Glutamatergic neuron (in vitro differentiated cells): ENCODE results near the gene PTPRQ. TPM values are rescaled to one million over a fixed set of nuclear protein-coding genes. Genes with fewer than 3 reads are reported as not detected.

ENCODE experiments used
- DNase-seq: peaks from one replicate; pipeline ENCODE4 v3.0.0; 2022
- H3K27ac Mint-ChIP-seq: one replicate; pipeline ENCODE4 v1.8.0; 2020; ENCODE audit warnings: mild to moderate bottlenecking, mixed read lengths, inconsistent platforms; ENCODE audit not compliant: unreplicated experiment
- H3K27me3 Mint-ChIP-seq: one replicate; pipeline ENCODE4 v1.8.0; 2020; ENCODE audit warnings: mild to moderate bottlenecking, moderate library complexity, mixed read lengths, inconsistent platforms; ENCODE audit not compliant: unreplicated experiment
- H3K36me3 Mint-ChIP-seq: one replicate; pipeline ENCODE4 v1.8.0; 2020; ENCODE audit warnings: mild to moderate bottlenecking, mixed read lengths, inconsistent platforms; ENCODE audit not compliant: unreplicated experiment
- H3K4me1 Mint-ChIP-seq: one replicate; pipeline ENCODE4 v1.8.0; 2020; ENCODE audit warnings: mild to moderate bottlenecking, low read depth, mixed read lengths, inconsistent platforms; ENCODE audit not compliant: unreplicated experiment
- H3K4me3 Mint-ChIP-seq: one replicate; pipeline ENCODE4 v1.8.0; 2020; ENCODE audit warnings: mild to moderate bottlenecking, mixed read lengths, inconsistent platforms; ENCODE audit not compliant: unreplicated experiment
- H3K9me3 Mint-ChIP-seq: one replicate; pipeline ENCODE4 v1.8.0; 2020; ENCODE audit warnings: mild to moderate bottlenecking, moderate library complexity, mixed read lengths, inconsistent platforms; ENCODE audit not compliant: unreplicated experiment
- total RNA-seq: library from RNA; stranded (reverse); fragmentation: NEBNext Ultra II Directional; extraction: Animal tissue kit (Norgen Biotek cat#: 25700); gene quantifications from one replicate; pipeline ENCODE4 v1.2.1, GENCODE V29; 2021; ENCODE audit not compliant: unreplicated experiment
- TF ChIP-seq, protein P1 (sequence below): fragments of 200-600 bp; sonication (generic); IDR thresholded peaks from one replicate; pipeline ENCODE4 v1.5.0; 2021; ENCODE audit not compliant: partially characterized antibody, unreplicated experiment

Gene PTPRQ
- total RNA-seq, 1 donor from 2014 or later, result not detected

DNA sequence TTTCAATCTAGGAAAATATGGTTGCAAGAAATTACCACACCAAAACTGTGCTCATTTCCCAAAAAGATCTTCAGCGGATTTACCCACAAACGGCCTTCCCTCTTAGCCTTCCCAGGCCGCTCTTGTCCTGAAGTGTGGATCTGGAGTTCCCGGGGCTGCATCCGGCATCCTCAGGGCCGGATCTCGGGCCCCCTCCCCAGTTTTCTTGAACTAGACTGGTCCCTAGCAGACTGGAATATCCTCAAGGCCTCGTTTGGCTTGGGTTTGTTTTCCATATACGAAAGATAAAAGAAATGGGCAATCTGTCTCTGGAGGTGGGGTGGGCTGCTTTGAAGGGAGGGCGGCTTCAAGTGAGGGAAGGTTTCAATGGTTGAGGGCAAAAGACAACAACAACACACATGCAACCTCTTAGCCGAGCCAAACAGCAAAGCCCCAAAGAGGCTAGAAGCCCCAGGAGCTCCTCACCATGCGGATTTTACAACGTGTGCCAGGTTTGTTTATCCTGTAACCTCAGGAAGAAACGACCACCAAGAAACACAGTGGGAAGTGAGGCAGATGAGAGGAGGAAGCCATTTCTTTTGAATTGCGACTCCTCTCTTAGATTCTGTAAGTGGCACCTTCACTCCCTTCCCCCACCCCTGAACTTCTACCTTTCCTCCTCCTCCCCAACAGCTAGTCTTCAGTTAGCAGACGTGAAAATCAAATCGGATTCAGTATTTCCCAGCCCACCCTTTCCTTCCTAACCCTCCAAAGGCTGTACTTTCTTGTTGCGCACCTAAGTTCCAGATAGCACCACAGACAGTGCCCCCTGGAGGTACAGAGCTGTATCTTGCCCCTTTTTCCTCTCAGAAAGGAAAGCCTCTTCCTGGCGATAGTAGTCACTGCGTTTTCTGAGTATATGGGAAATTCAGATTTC lies 266.0 kb downstream of the PTPRQ start:
- TF ChIP-seq, protein P1, sequence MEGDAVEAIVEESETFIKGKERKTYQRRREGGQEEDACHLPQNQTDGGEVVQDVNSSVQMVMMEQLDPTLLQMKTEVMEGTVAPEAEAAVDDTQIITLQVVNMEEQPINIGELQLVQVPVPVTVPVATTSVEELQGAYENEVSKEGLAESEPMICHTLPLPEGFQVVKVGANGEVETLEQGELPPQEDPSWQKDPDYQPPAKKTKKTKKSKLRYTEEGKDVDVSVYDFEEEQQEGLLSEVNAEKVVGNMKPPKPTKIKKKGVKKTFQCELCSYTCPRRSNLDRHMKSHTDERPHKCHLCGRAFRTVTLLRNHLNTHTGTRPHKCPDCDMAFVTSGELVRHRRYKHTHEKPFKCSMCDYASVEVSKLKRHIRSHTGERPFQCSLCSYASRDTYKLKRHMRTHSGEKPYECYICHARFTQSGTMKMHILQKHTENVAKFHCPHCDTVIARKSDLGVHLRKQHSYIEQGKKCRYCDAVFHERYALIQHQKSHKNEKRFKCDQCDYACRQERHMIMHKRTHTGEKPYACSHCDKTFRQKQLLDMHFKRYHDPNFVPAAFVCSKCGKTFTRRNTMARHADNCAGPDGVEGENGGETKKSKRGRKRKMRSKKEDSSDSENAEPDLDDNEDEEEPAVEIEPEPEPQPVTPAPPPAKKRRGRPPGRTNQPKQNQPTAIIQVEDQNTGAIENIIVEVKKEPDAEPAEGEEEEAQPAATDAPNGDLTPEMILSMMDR, result peak; percentile 74
- no peak overlapping the region for H3K4me3 Mint-ChIP-seq
- H3K27ac Mint-ChIP-seq, result no peak overlapping the region
- H3K9me3 Mint-ChIP-seq, result peaks cover 4% of the 10 kb centered on the region
- no peaks in the 10 kb centered on the region for H3K36me3 Mint-ChIP-seq
- peaks cover 6% of the 10 kb centered on the region for H3K4me1 Mint-ChIP-seq
- H3K27me3 Mint-ChIP-seq, result peaks cover 16% of the 10 kb centered on the region
- DNase-seq, result peak; percentile 50

DNA sequence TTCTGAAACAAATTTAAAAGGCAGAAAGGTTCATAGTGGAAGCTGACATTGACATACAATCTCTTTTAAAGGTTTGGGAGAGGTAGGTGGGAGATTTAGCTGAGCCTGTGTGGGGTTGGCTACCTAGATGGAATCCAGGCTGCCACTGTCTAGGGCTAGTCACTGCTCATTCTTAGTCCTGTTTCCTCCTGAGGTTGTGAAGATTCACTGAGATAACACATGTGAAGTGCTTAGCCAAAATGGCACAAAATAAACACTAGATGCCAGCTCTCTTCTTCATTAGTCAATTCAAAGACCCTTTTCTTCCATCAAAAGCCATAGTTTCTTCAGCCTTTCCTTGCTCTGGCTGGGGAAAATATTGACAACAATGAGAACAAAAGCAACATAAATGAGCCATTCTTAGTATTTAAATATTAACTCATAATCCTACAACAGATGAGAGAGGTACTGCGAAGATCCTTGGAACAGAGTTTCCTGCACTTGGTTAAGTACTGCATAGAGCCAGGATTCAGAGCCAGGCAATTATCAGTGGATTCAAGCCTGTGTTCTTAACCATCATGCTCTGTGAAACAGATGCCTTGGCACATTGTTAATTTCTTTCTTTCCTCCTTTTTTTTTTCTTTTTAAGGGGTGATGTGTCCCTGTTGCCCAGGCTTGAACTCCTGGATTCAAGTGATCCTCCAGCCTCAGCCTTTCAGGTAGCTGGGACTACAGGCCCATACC lies 266.9 kb downstream of the PTPRQ start:
- Mint-ChIP-seq H3K9me3 (peaks cover 4% of the 10 kb centered on the region), H3K4me1 (peaks cover 6% of the 10 kb centered on the region), H3K4me3 (no peak overlapping the region), H3K27ac (no peak overlapping the region), H3K36me3 (no peaks in the 10 kb centered on the region), H3K27me3 (peaks cover 16% of the 10 kb centered on the region)
- no peak for DNase-seq
- TF ChIP-seq, protein P1, result no peak

DNA sequence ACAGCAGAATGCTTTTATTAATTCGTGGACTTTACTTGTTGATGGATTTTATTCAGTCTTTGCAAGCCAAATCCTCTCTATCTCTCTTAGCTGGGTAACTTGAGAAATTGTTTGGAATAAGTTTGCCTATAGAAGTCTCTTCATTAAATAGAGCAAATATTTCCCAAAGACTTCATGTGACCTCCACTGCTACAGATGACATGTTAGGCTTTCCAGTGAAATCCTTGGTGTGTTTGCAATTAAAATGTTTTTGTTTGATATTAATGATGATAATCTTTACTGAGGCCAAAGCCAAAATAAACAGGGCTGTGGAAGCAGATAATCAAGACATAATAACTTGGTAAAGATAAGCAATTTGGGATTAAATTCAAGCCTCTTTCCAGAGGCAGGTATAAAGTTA lies 267.8 kb downstream of the PTPRQ start:
- peaks cover 6% of the 10 kb centered on the region for H3K4me1 Mint-ChIP-seq
- H3K27ac Mint-ChIP-seq, result no peak overlapping the region
- TF ChIP-seq, protein P1, result no peak
- no peak overlapping the region for H3K4me3 Mint-ChIP-seq
- H3K27me3 Mint-ChIP-seq, result peaks cover 16% of the 10 kb centered on the region
- H3K9me3 Mint-ChIP-seq, result peaks cover 4% of the 10 kb centered on the region
- no peaks in the 10 kb centered on the region for H3K36me3 Mint-ChIP-seq
- DNase-seq, result no peak

DNA sequence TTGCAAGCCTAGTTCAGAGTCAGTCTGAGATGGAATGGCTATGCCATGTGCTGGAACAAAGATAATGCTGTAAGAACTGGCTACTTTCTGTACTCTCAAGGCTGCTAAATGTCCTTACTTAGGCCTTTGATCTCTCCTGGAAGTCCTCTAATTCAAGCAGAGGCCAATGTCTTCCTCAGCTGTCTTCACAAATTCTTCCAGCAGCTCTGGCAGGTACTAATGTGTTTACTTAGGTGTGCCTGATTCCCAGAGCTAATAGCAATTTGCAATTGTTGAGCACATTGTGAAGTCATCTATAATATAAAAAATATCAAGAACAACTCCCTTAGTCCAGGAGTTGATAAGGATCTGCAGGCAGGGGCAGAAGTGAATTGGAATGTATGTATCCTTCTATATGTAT lies 268.8 kb downstream of the PTPRQ start:
- Mint-ChIP-seq H3K4me1 (peaks cover 6% of the 10 kb centered on the region), H3K4me3 (no peak overlapping the region), H3K27me3 (peaks cover 16% of the 10 kb centered on the region), H3K27ac (no peak overlapping the region), H3K9me3 (peaks cover 4% of the 10 kb centered on the region), H3K36me3 (no peaks in the 10 kb centered on the region)
- DNase-seq, result no peak
- TF ChIP-seq, protein P1, result no peak

DNA sequence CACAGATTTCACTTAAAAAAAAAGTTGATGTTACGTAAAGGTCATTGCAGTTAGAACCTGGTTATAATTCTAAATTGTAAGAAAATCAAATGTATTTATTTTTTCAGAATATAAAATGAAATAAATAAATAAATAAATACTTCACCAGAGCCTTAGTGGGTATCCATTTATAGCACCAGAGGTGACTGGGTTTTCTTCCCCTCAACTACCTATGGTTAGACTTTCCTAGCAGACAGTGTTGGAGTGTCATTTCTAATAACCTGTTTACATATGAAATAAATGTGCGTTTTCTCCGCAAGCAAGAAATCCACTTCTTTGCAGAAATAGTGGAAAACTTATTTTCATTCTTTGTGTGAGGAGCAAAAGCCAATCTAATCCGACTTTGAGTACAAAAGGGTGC lies 269.4 kb downstream of the PTPRQ start:
- Mint-ChIP-seq H3K4me3 (no peak overlapping the region), H3K4me1 (peaks cover 5% of the 10 kb centered on the region), H3K9me3 (peaks cover 4% of the 10 kb centered on the region), H3K27ac (no peak overlapping the region), H3K27me3 (peaks cover 15% of the 10 kb centered on the region), H3K36me3 (no peaks in the 10 kb centered on the region)
- TF ChIP-seq, protein P1, result no peak
- DNase-seq, result no peak
